IMR-90 (cell line): ENCODE results near the gene SPG11. TPM values are rescaled to one million over a fixed set of nuclear protein-coding genes. Genes with fewer than 3 reads are reported as not detected.

Experiments used
- ATAC-seq: fragments of 200-7000 bp; cut with Tn5 transposase; 2 replicates; pipeline ENCODE4 v1.9.1; 2020; ENCODE audit warnings: low read depth, mild to moderate bottlenecking, moderate library complexity
- BruUV-seq: library from RNA; stranded (reverse); fragments of 400-500 nt; replicated peaks from 2 replicates; lab custom pipeline; 2021; lab: Mats Ljungman, UMichigan
- CTCF ChIA-PET: fragments of 300-600 bp; formaldehyde crosslinking; extraction: SDS; loops from one replicate; lab custom pipeline; 2021; ENCODE audit warnings: antibody characterized with exemption; lab: Yijun Ruan, JAX
- POLR2A ChIA-PET: fragments of 300-600 bp; sonication (Branson Sonifier 250); formaldehyde crosslinking; loops from one replicate; lab custom pipeline; 2022; ENCODE audit warnings: antibody characterized with exemption; ENCODE audit not compliant: unreplicated experiment; lab: Charles Lee
- DNase-seq: peaks from one replicate; pipeline ENCODE4 v3.0.0; 2013
- H2AFZ ChIP-seq: replicated peaks from 2 replicates; pipeline ENCODE3; 2013; ENCODE audit warnings: low read length, mild to moderate bottlenecking; ENCODE audit not compliant: poor library complexity
- H2AK5ac ChIP-seq: 2 replicates; pipeline ENCODE4 v1.6.1; 2013; ENCODE audit warnings: low read depth, low read length, inconsistent platforms
- H2AK9ac ChIP-seq: replicated peaks from 2 replicates; pipeline ENCODE3; 2013; ENCODE audit warnings: mild to moderate bottlenecking, low read depth, low read length, moderate library complexity; ENCODE audit not compliant: poor library complexity
- H2BK120ac ChIP-seq: 2 replicates; pipeline ENCODE4 v1.6.1; 2013; ENCODE audit warnings: low read depth, low read length, inconsistent platforms
- H2BK15ac ChIP-seq: 3 replicates; pipeline ENCODE4 v1.6.1; 2013; ENCODE audit warnings: low read depth, low read length, inconsistent platforms
- H2BK20ac ChIP-seq: 2 replicates; pipeline ENCODE4 v1.6.1; 2013; ENCODE audit warnings: low read depth, mild to moderate bottlenecking, inconsistent platforms, low read length, moderate library complexity
- H2BK5ac ChIP-seq: 2 replicates; pipeline ENCODE4 v1.6.1; 2013; ENCODE audit warnings: mild to moderate bottlenecking, low read depth, low read length, inconsistent platforms; ENCODE audit not compliant: poor library complexity, severe bottlenecking
- H3K14ac ChIP-seq: replicated peaks from 2 replicates; pipeline ENCODE4 v1.6.1; 2013; ENCODE audit warnings: low read depth, low read length, inconsistent platforms
- H3K18ac ChIP-seq: 2 replicates; pipeline ENCODE4 v1.6.1; 2013; ENCODE audit warnings: low read depth, low read length, control low read depth
- H3K23ac ChIP-seq: 2 replicates; pipeline ENCODE4 v1.6.1; 2013; ENCODE audit warnings: low read depth, low read length, inconsistent platforms
- H3K27ac ChIP-seq: 2 replicates; pipeline ENCODE4 v1.5.1; 2013; ENCODE audit warnings: mild to moderate bottlenecking, control low read depth, low read length; ENCODE audit not compliant: insufficient read depth
- H3K27me3 ChIP-seq: 2 replicates; pipeline ENCODE4 v1.6.1; 2013; ENCODE audit warnings: low read length; ENCODE audit not compliant: control insufficient read depth, insufficient read depth
- H3K36me3 ChIP-seq: 2 replicates; pipeline ENCODE4 v1.6.1; 2013; ENCODE audit warnings: low read length, mixed read lengths; ENCODE audit not compliant: control insufficient read depth, insufficient read depth
- H3K4ac ChIP-seq: 2 replicates; pipeline ENCODE4 v1.6.1; 2013; ENCODE audit warnings: low read depth, low read length, inconsistent platforms
- H3K4me1 ChIP-seq: 2 replicates; pipeline ENCODE4 v1.6.1; 2013; ENCODE audit warnings: low read length, mixed read lengths; ENCODE audit not compliant: control insufficient read depth, insufficient read depth
- H3K4me2 ChIP-seq: 2 replicates; pipeline ENCODE4 v1.6.1; 2013; ENCODE audit warnings: low read depth, mild to moderate bottlenecking, control low read depth, low read length, moderate library complexity
- H3K4me3 ChIP-seq: 2 replicates; pipeline ENCODE4 v1.5.1; 2013; ENCODE audit warnings: low read depth, mild to moderate bottlenecking, control low read depth, low read length, moderate library complexity; ENCODE audit not compliant: insufficient read depth
- H3K56ac ChIP-seq: 2 replicates; pipeline ENCODE4 v1.6.1; 2013; ENCODE audit warnings: low read length, inconsistent platforms; ENCODE audit not compliant: insufficient read depth; ENCODE audit errors: extremely low read depth
- H3K79me1 ChIP-seq, 2 experiments: 2 replicates each; pipeline ENCODE4 v1.6.1; 2013; ENCODE audit warnings: low read length in 2 of 2, inconsistent platforms in 1 of 2, low read depth in 1 of 2
- H3K9ac ChIP-seq: 2 replicates; pipeline ENCODE4 v1.6.1; 2013; ENCODE audit warnings: low read depth, low read length, control low read depth
- H3K9me1 ChIP-seq: 2 replicates; pipeline ENCODE4 v1.6.1; 2013; ENCODE audit warnings: low read length, inconsistent platforms; ENCODE audit not compliant: insufficient read depth
- H3K9me3 ChIP-seq: 2 replicates; pipeline ENCODE4 v1.6.1; 2013; ENCODE audit warnings: low read length; ENCODE audit not compliant: control insufficient read depth, insufficient read depth
- H4K20me1 ChIP-seq: 2 replicates; pipeline ENCODE4 v1.6.1; 2013; ENCODE audit warnings: low read length, inconsistent platforms; ENCODE audit not compliant: insufficient read depth
- H4K5ac ChIP-seq: 2 replicates; pipeline ENCODE4 v1.6.1; 2013; ENCODE audit warnings: mild to moderate bottlenecking, low read depth, low read length, control low read depth
- H4K8ac ChIP-seq, 2 experiments: 2 replicates each; pipeline ENCODE4 v1.6.1; 2013; ENCODE audit warnings: low read depth in 2 of 2, low read length in 2 of 2, control low read depth in 1 of 2, inconsistent platforms in 1 of 2
- H4K91ac ChIP-seq: 2 replicates; pipeline ENCODE4 v1.6.1; 2013; ENCODE audit warnings: low read depth, low read length, inconsistent platforms; ENCODE audit not compliant: insufficient read depth
- BHLHE40 ChIP-seq: fragments of 150-350 bp; IDR thresholded peaks from 2 replicates; pipeline ENCODE4 v1.6.1; 2016; ENCODE audit warnings: mild to moderate bottlenecking, low read depth, low read length
- FOS ChIP-seq: fragments of 150-350 bp; IDR thresholded peaks from 2 replicates; pipeline ENCODE4 v1.6.1; 2016; ENCODE audit warnings: low read depth, low read length
- RAD21 ChIP-seq: IDR thresholded peaks from 2 replicates; pipeline ENCODE4 v1.6.1; 2012; ENCODE audit warnings: low read length, improper control_type of control experiment
- RCOR1 ChIP-seq: IDR thresholded peaks from 2 replicates; pipeline ENCODE4 v1.6.1; 2012; ENCODE audit warnings: mild to moderate bottlenecking, low read length, improper control_type of control experiment; ENCODE audit not compliant: insufficient replicate concordance
- SMC3 ChIP-seq: fragments of 150-350 bp; IDR thresholded peaks from 2 replicates; pipeline ENCODE4 v1.6.1; 2016; ENCODE audit warnings: low read depth, mild to moderate bottlenecking, antibody characterized with exemption, low read length, moderate library complexity
- USF2 ChIP-seq: fragments of 150-350 bp; IDR thresholded peaks from 2 replicates; pipeline ENCODE4 v1.6.1; 2017; ENCODE audit warnings: mild to moderate bottlenecking, antibody characterized with exemption, low read length, low read depth
- WGBS, 2 experiments: methylation state at CpG; one replicate each; pipeline versions ENCODE4 v1.1.5 to v1.1.7; 2013; ENCODE audit warnings: missing lambda C conversion rate in 2 of 2; ENCODE audit not compliant: insufficient read length in 1 of 2; ENCODE audit errors: extremely low coverage in 2 of 2; 5-methylcytosine and 5-hydroxymethylcytosine counted together
- dilution Hi-C: fragments of 300-500 bp; cut with HindIII; formaldehyde crosslinking; loops from one replicate; pipeline ENCODE4 v1.14.3; 2018; ENCODE audit warnings: low sequenced_read_pairs; ENCODE audit not compliant: unreplicated experiment
- in situ Hi-C: fragments of 300-500 bp; cut with MboI; formaldehyde crosslinking; loops from 3 replicates; pipeline ENCODE4 v1.14.3; 2019; ENCODE audit warnings: low sequenced_read_pairs, inconsistent platforms, mixed read lengths
- intact Hi-C: fragments of 100-400 bp; cut with micrococcal nuclease; formaldehyde crosslinking; loops from 2 replicates; pipeline ENCODE4 v1.10.0; 2022
- polyA plus RNA-seq, 3 experiments: library from polyadenylated mRNA; depleted of rRNA; stranded (reverse); fragments of >200 nt; gene quantifications; 2 replicates each; pipeline ENCODE4 v1.2.3, GENCODE V29; 2012; ENCODE audit warnings: low replicate concordance in 1 of 3
- total RNA-seq: library from RNA; depleted of rRNA; stranded (reverse); fragments of >200 nt; gene quantifications from 2 replicates; pipeline ENCODE4 v1.2.3, GENCODE V29; 2012
- TF ChIP-seq, protein P1 (sequence below): fragments of 150-350 bp; IDR thresholded peaks from 2 replicates; pipeline ENCODE4 v1.6.1; 2016; ENCODE audit warnings: low read depth, mild to moderate bottlenecking, low read length, moderate library complexity, borderline replicate concordance

Gene SPG11
- total and polyA plus RNA-seq, 2 of the 4 experiments (the other 2 are of a cell fraction) = 30.8 to 32.6 TPM

- Histone ChIP-seq H3K4me1 (no peaks in the 10 kb centered on the region), H4K91ac (no peak overlapping the region), H3K18ac (no peak overlapping the region), H3K9me3 (no peaks in the 10 kb centered on the region), H4K20me1 (peaks cover 3% of the 10 kb centered on the region), H2BK15ac (no peak overlapping the region), H4K8ac (no peak overlapping the region), H3K79me1 (peaks cover 6 to 7% of the 10 kb centered on the region in 2 experiments; a peak in 2 of 4 replicates), H2AFZ (no peak overlapping the region), H3K27me3 (no peaks in the 10 kb centered on the region), H3K27ac (no peak overlapping the region), H3K4me3 (no peak overlapping the region), H4K5ac (no peak overlapping the region), H3K4ac (no peak overlapping the region), H3K9me1 (no peaks in the 10 kb centered on the region; the same call in 1 of the 2 replicates), H2AK9ac (no peak overlapping the region), H3K56ac (no peak overlapping the region), H2BK20ac (no peak overlapping the region), H3K36me3 (no peaks in the 10 kb centered on the region), H3K9ac (no peak overlapping the region), H3K4me2 (no peak overlapping the region), H3K14ac (no peak overlapping the region), H2BK120ac (no peak overlapping the region), H3K23ac (no peak overlapping the region), H2BK5ac (no peak overlapping the region), H2AK5ac (no peak overlapping the region)
- BruUV-seq = no TSS peak
- ChIA-PET CTCF (no interaction called here), POLR2A (no interaction called here)
- DNase-seq (no peak), ATAC-seq (no peak)
- TF ChIP-seq FOS = no peak
- no peak for TF ChIP-seq RAD21
- no peak for TF ChIP-seq RCOR1
- TF ChIP-seq SMC3 = no peak
- TF ChIP-seq BHLHE40 = no peak
- TF ChIP-seq, protein P1, sequence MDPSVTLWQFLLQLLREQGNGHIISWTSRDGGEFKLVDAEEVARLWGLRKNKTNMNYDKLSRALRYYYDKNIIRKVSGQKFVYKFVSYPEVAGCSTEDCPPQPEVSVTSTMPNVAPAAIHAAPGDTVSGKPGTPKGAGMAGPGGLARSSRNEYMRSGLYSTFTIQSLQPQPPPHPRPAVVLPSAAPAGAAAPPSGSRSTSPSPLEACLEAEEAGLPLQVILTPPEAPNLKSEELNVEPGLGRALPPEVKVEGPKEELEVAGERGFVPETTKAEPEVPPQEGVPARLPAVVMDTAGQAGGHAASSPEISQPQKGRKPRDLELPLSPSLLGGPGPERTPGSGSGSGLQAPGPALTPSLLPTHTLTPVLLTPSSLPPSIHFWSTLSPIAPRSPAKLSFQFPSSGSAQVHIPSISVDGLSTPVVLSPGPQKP = no peak
- no peak for TF ChIP-seq USF2
- intact Hi-C loops = no loop called here
- dilution Hi-C loops = no loop called here
- in situ Hi-C loops = no loop called here
- no CpG with 5 or more reads among the region's 2 CpGs for WGBS, 2 experiments
Measured at GRCh38 chr15:44706946-44707636, 43.6 kb upstream of the SPG11 start.
